ENCODE results near the gene TACO1. TPM values are rescaled to one million over a fixed set of nuclear protein-coding genes. Genes with fewer than 3 reads are reported as not detected.
A peak's percentile ranks its signal among the peaks of the same experiment; 100 is the strongest.

TACO1 gene
- total RNA-seq, 2 experiments from 2014 or later: 25.7 to 29.2 TPM

- H3K27ac Mint-ChIP-seq: no peak overlapping the region
- H3K36me3 Mint-ChIP-seq (ENCODE audit: low read depth): peaks cover 29% of the 10 kb centered on the region
- ATAC-seq (no peak), DNase-seq (no peak)
- no peak overlapping the region for H3K4me3 Mint-ChIP-seq
- H3K4me1 Mint-ChIP-seq: peaks cover 21% of the 10 kb centered on the region
- no peaks in the 10 kb centered on the region for H3K27me3 Mint-ChIP-seq
- CTCF ChIA-PET: interaction anchor here (0.7 to 3.8 kb wide), 5 partner anchors 9 to 210 kb away, joined by 3 to 16 read pairs (median 4); no protein-coding TSS in a partner anchor
- POLR2A ChIA-PET: no interaction called here
- H3K9me3 Mint-ChIP-seq (ENCODE audit: low read depth): no peaks in the 10 kb centered on the region
- intact Hi-C loops (cut with DNase I, micrococcal nuclease): no loop called here
Measured at GRCh38 chr17:63635290-63635689, 34.6 kb downstream of the TACO1 start.

GRCh38 chr17:63635787-63636186, 35.1 kb downstream of the TACO1 start:
- ATAC-seq (no peak), DNase-seq (no peak)
- H3K4me3 Mint-ChIP-seq: no peak overlapping the region
- no peaks in the 10 kb centered on the region for H3K27me3 Mint-ChIP-seq
- ChIA-PET CTCF (interaction anchor here (0.7 to 3.8 kb wide), 6 partner anchors 9 to 210 kb away, joined by 3 to 16 read pairs (median 6); no protein-coding TSS in a partner anchor), POLR2A (interaction anchor here (0.6 kb wide), 1 partner anchor 59 kb away, joined by 4 read pairs; no protein-coding TSS in a partner anchor)
- H3K36me3 Mint-ChIP-seq (ENCODE audit: low read depth): peaks cover 29% of the 10 kb centered on the region
- no peak overlapping the region for H3K27ac Mint-ChIP-seq
- intact Hi-C loops (cut with DNase I, micrococcal nuclease): no loop called here
- H3K9me3 Mint-ChIP-seq (ENCODE audit: low read depth): no peaks in the 10 kb centered on the region
- H3K4me1 Mint-ChIP-seq: peaks cover 19% of the 10 kb centered on the region

- DNase-seq (no peak), ATAC-seq (no peak)
- CTCF ChIA-PET: interaction anchor here (0.9 to 3.8 kb wide), 3 partner anchors 10 to 37 kb away, joined by 3 to 12 read pairs (median 5); no protein-coding TSS in a partner anchor
- POLR2A ChIA-PET: no interaction called here
- intact Hi-C loops (cut with DNase I, micrococcal nuclease): no loop called here
- Mint-ChIP-seq H3K27me3 (no peaks in the 10 kb centered on the region), H3K4me1 (peaks cover 11% of the 10 kb centered on the region), H3K9me3 (ENCODE audit: low read depth) (no peaks in the 10 kb centered on the region), H3K36me3 (ENCODE audit: low read depth) (peaks cover 22% of the 10 kb centered on the region), H3K4me3 (no peak overlapping the region), H3K27ac (no peak overlapping the region)
Measured at GRCh38 chr17:63639125-63639524, 38.4 kb downstream of the TACO1 start.

GRCh38 chr17:63640038-63640437, 39.3 kb downstream of the TACO1 start:
- Mint-ChIP-seq H3K27me3 (no peaks in the 10 kb centered on the region), H3K4me1 (peaks cover 9% of the 10 kb centered on the region), H3K9me3 (ENCODE audit: low read depth) (no peaks in the 10 kb centered on the region), H3K27ac (no peak overlapping the region), H3K4me3 (no peak overlapping the region), H3K36me3 (ENCODE audit: low read depth) (peaks cover 14% of the 10 kb centered on the region)
- ChIA-PET CTCF (interaction anchor here (0.9 to 1.1 kb wide), 2 partner anchors 11 to 36 kb away, joined by 3 to 5 read pairs; no protein-coding TSS in a partner anchor), POLR2A (no interaction called here)
- DNase-seq (no peak), ATAC-seq (no peak)
- intact Hi-C loops (cut with DNase I, micrococcal nuclease): no loop called here

- POLR2A ChIA-PET: no interaction called here
- H3K4me1 Mint-ChIP-seq: peaks cover 15% of the 10 kb centered on the region
- ATAC-seq (no peak), DNase-seq (no peak)
- H3K27ac Mint-ChIP-seq: no peak overlapping the region
- H3K4me3 Mint-ChIP-seq: no peak overlapping the region
- no peaks in the 10 kb centered on the region for H3K36me3 Mint-ChIP-seq (ENCODE audit: low read depth)
- CTCF ChIA-PET: interaction anchor here (1.0 kb wide), 1 partner anchor 216 kb away, joined by 3 read pairs; no protein-coding TSS in a partner anchor
- no peaks in the 10 kb centered on the region for H3K9me3 Mint-ChIP-seq (ENCODE audit: low read depth)
- no peaks in the 10 kb centered on the region for H3K27me3 Mint-ChIP-seq
- intact Hi-C loops (cut with DNase I, micrococcal nuclease): no loop called here
Measured at GRCh38 chr17:63641692-63642448, 41.2 kb downstream of the TACO1 start.

- Mint-ChIP-seq H3K4me3 (no peak overlapping the region), H3K27ac (no peak overlapping the region), H3K36me3 (ENCODE audit: low read depth) (peaks cover 6% of the 10 kb centered on the region), H3K27me3 (no peaks in the 10 kb centered on the region), H3K4me1 (peaks cover 10% of the 10 kb centered on the region), H3K9me3 (ENCODE audit: low read depth) (no peaks in the 10 kb centered on the region)
- ATAC-seq (no peak), DNase-seq (no peak)
- intact Hi-C loops (cut with DNase I, micrococcal nuclease): no loop called here
- ChIA-PET POLR2A (no interaction called here), CTCF (interaction anchor here (1.0 to 2.5 kb wide), 2 partner anchors 8 to 33 kb away, joined by 3 to 7 read pairs; no protein-coding TSS in a partner anchor)
Measured at GRCh38 chr17:63644846-63645245, 44.2 kb downstream of the TACO1 start.

- ATAC-seq (no peak), DNase-seq (no peak)
- CTCF ChIA-PET: interaction anchor here (1.0 to 2.5 kb wide), 3 partner anchors 9 to 167 kb away, joined by 3 to 7 read pairs (median 3); no protein-coding TSS in a partner anchor
- no peaks in the 10 kb centered on the region for H3K9me3 Mint-ChIP-seq (ENCODE audit: low read depth)
- no peak overlapping the region for H3K4me3 Mint-ChIP-seq
- peaks cover 10% of the 10 kb centered on the region for H3K4me1 Mint-ChIP-seq
- H3K27ac Mint-ChIP-seq: no peak overlapping the region
- no peaks in the 10 kb centered on the region for H3K27me3 Mint-ChIP-seq
- peaks cover 7% of the 10 kb centered on the region for H3K36me3 Mint-ChIP-seq (ENCODE audit: low read depth)
- POLR2A ChIA-PET: no interaction called here
- intact Hi-C loops (cut with DNase I, micrococcal nuclease): no loop called here
Measured at GRCh38 chr17:63645775-63646487, 45.2 kb downstream of the TACO1 start.

GRCh38 chr17:63646488-63646806, 45.8 kb downstream of the TACO1 start:
- no peak overlapping the region for H3K4me3 Mint-ChIP-seq
- intact Hi-C loops (cut with DNase I, micrococcal nuclease): no loop called here
- ChIA-PET CTCF (interaction anchor here (1.3 to 2.5 kb wide), 3 partner anchors 10 to 167 kb away, joined by 3 to 7 read pairs (median 5); no protein-coding TSS in a partner anchor), POLR2A (no interaction called here)
- no peak for DNase-seq
- H3K27ac Mint-ChIP-seq: no peak overlapping the region
- H3K9me3 Mint-ChIP-seq (ENCODE audit: low read depth): no peaks in the 10 kb centered on the region
- H3K36me3 Mint-ChIP-seq (ENCODE audit: low read depth): peaks cover 7% of the 10 kb centered on the region
- ATAC-seq: no peak
- H3K4me1 Mint-ChIP-seq: peaks cover 10% of the 10 kb centered on the region
- no peaks in the 10 kb centered on the region for H3K27me3 Mint-ChIP-seq

GRCh38 chr17:63647065-63647725, 46.5 kb downstream of the TACO1 start:
- ATAC-seq (no peak), DNase-seq (no peak)
- Mint-ChIP-seq H3K9me3 (ENCODE audit: low read depth) (no peaks in the 10 kb centered on the region), H3K27me3 (no peaks in the 10 kb centered on the region), H3K4me3 (no peak overlapping the region), H3K4me1 (peaks cover 10% of the 10 kb centered on the region), H3K27ac (no peak overlapping the region), H3K36me3 (ENCODE audit: low read depth) (peaks cover 7% of the 10 kb centered on the region)
- POLR2A ChIA-PET: no interaction called here
- intact Hi-C loops (cut with DNase I, micrococcal nuclease): no loop called here
- CTCF ChIA-PET: interaction anchor here (1.0 to 2.5 kb wide), 4 partner anchors 11 to 339 kb away, joined by 3 to 7 read pairs (median 4); no protein-coding TSS in a partner anchor

GRCh38 chr17:63647936-63648335, 47.2 kb downstream of the TACO1 start:
- H3K4me1 Mint-ChIP-seq: peaks cover 10% of the 10 kb centered on the region
- H3K36me3 Mint-ChIP-seq (ENCODE audit: low read depth): peaks cover 7% of the 10 kb centered on the region
- H3K4me3 Mint-ChIP-seq: no peak overlapping the region
- POLR2A ChIA-PET: no interaction called here
- no peak overlapping the region for H3K27ac Mint-ChIP-seq
- H3K9me3 Mint-ChIP-seq (ENCODE audit: low read depth): no peaks in the 10 kb centered on the region
- CTCF ChIA-PET: interaction anchor here (1.0 to 1.5 kb wide), 2 partner anchors 36 to 339 kb away, joined by 3 to 5 read pairs; no protein-coding TSS in a partner anchor
- intact Hi-C loops (cut with DNase I, micrococcal nuclease): no loop called here
- no peak for ATAC-seq
- no peaks in the 10 kb centered on the region for H3K27me3 Mint-ChIP-seq
- no peak for DNase-seq

GRCh38 chr17:63649813-63650212, 49.1 kb downstream of the TACO1 start:
- no peaks in the 10 kb centered on the region for H3K27me3 Mint-ChIP-seq
- no peak for ATAC-seq
- no peaks in the 10 kb centered on the region for H3K9me3 Mint-ChIP-seq (ENCODE audit: low read depth)
- POLR2A ChIA-PET: no interaction called here
- DNase-seq: no peak
- H3K36me3 Mint-ChIP-seq (ENCODE audit: low read depth): peaks cover 13% of the 10 kb centered on the region
- H3K4me3 Mint-ChIP-seq: no peak overlapping the region
- CTCF ChIA-PET: interaction anchor here (1.1 kb wide), 1 partner anchor 123 kb away, joined by 3 read pairs; no protein-coding TSS in a partner anchor
- peaks cover 10% of the 10 kb centered on the region for H3K4me1 Mint-ChIP-seq
- H3K27ac Mint-ChIP-seq: peak overlapping the region; percentile 22
- intact Hi-C loops (cut with DNase I, micrococcal nuclease): no loop called here

All from activated CD4-positive, alpha-beta T cell treated with anti-CD3 and anti-CD28 coated beads for 36 hours (primary cell).